Fibroblast of peridontal ligament (primary cell): ENCODE data around the gene SERPINE1.
A peak's percentile ranks its signal among the peaks of the same experiment; 100 is the strongest.
"Not testable (repeated sequence)": the region's sequence is repeated elsewhere in the genome, so short reads cannot be mapped to it uniquely, and the experiment has no call there.

Experiments
- DNase-seq: peaks from one replicate; pipeline ENCODE4 v3.0.0-alpha.2; 2010; ENCODE audit errors: extremely low read depth

The SERPINE1 gene

GRCh38 chr7:101102026-101102425 is 24.9 kb upstream of the SERPINE1 start:
- no peak for DNase-seq

GRCh38 chr7:101103701-101104100 is 23.2 kb upstream of the SERPINE1 start:
- not testable (repeated sequence) for DNase-seq

GRCh38 chr7:101104193-101104713 is 22.7 kb upstream of the SERPINE1 start:
- DNase-seq, result no peak

- DNase-seq, result no peak
These were observed 22.1 kb upstream of the SERPINE1 start for GRCh38 chr7:101104799-101105198.

GRCh38 chr7:101105248-101105647 is 21.7 kb upstream of the SERPINE1 start:
- not testable (repeated sequence) for DNase-seq

GRCh38 chr7:101106386-101106785 is 20.5 kb upstream of the SERPINE1 start:
- DNase-seq, result no peak

GRCh38 chr7:101108330-101108857 is 18.5 kb upstream of the SERPINE1 start:
- peak; percentile 68 for DNase-seq

- no peak for DNase-seq
These were observed 17.9 kb upstream of the SERPINE1 start for GRCh38 chr7:101108961-101109360.

- DNase-seq, result no peak
These were observed 17.5 kb upstream of the SERPINE1 start for GRCh38 chr7:101109368-101109767.

- no peak for DNase-seq
These were observed 15.6 kb upstream of the SERPINE1 start for GRCh38 chr7:101111261-101111660.

- no peak for DNase-seq
These were observed 14.7 kb upstream of the SERPINE1 start for GRCh38 chr7:101112233-101112632.

GRCh38 chr7:101113140-101113539 is 13.8 kb upstream of the SERPINE1 start:
- not testable (repeated sequence) for DNase-seq

- DNase-seq, result no peak
These were observed 13.1 kb upstream of the SERPINE1 start for GRCh38 chr7:101113836-101114235.

- no peak for DNase-seq
These were observed 12.4 kb upstream of the SERPINE1 start for GRCh38 chr7:101114492-101114891.

- DNase-seq, result no peak
These were observed 11.7 kb upstream of the SERPINE1 start for GRCh38 chr7:101115215-101115614.

GRCh38 chr7:101116898-101117297 is 10.0 kb upstream of the SERPINE1 start:
- DNase-seq, result no peak

- DNase-seq, result no peak
These were observed 8.0 kb upstream of the SERPINE1 start for GRCh38 chr7:101118856-101119255.

GRCh38 chr7:101119876-101120275 is 7.0 kb upstream of the SERPINE1 start:
- DNase-seq, result no peak

- no peak for DNase-seq
These were observed 6.6 kb upstream of the SERPINE1 start for GRCh38 chr7:101120315-101120714.

- DNase-seq, result not testable (repeated sequence)
These were observed 5.3 kb upstream of the SERPINE1 start for GRCh38 chr7:101121631-101121990.

GRCh38 chr7:101121991-101122932 is 4.6 kb upstream of the SERPINE1 start:
- peak; percentile 99 for DNase-seq

- no peak for DNase-seq
These were observed 3.8 kb upstream of the SERPINE1 start for GRCh38 chr7:101122933-101123702.
